ENCODE data around the gene TAX1BP1.
"Not testable (repeated sequence)": the region's sequence is repeated elsewhere in the genome, so short reads cannot be mapped to it uniquely, and the experiment has no call there.

TAX1BP1 gene

DNA sequence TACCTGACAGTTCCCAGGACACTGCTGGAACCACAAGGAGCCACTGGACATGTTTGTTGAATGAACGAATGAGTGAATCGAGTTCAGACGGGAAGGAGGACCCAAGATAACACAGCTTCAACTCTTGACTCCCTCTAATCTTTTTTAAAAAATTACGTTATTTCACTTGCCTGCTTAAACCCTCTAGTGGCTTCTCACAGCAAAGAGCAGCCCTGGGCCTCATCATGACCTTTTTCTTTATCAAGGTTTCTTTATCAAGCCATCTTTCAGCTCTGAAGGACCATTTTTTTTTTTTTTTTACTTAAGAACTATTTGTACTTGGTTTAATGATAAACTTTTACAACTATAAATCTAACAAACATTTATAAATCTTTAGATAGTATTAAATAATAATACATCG lies 110.6 kb downstream of the TAX1BP1 start:
- no peak for DNase-seq

DNA sequence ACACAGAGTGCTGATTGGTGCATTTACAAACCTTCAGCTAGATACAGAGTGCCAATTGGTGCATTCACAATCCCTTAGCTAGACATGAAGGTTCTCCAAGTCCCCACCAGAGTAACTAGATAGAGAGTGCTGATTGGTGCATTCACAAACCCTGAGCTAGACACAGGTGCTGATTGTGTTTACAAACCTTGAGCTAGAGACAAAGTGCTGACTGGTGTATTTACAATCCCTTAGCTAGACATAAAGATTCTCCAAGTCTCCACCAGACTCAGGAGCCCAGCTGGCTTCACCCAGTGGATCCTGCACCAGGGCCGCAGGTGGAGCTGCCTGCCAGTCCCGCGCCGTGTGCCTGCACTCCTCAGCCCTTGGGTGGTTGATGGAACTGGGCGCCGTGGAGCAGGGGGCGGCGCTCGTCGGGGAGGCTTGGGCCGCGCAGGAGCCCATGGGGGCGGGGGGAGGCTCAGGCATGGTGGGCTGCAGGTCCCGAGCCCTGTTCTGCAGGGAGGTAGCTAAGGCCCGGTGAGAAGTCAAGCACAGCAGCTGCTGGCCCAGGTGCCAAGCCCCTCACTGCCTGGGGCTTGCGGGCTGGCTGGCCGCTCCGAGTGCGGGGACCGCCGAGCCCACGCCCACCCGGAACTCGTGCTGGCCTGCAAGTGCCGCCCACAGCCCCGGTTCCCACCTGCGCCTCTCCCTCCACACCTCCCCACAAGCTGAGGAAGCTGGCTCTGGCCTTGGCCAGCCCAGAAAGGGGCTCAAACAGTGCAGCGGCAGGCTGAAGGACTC lies 116.9 kb downstream of the TAX1BP1 start:
- DNase-seq, result not testable (repeated sequence)

DNA sequence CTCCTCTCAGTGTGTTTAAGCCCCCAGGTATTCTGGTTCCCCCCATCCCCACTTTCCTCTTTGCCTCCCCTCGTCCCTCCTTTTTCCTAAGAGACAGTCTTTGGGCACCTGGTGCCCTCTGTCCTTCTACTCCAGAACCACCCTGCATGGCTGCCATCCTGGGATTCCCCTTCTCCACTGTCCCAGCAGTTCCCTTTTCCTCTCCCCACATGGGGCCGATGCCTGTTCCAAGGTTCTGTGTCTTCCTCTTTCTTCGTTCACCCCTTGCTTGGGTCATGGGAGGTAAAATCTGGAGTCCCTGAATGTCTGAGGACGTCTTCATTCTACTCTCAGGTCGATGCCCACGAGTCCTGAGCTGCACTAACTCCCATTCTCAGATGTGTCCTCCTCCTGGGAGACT lies 120.8 kb downstream of the TAX1BP1 start:
- DNase-seq, result no peak

DNA sequence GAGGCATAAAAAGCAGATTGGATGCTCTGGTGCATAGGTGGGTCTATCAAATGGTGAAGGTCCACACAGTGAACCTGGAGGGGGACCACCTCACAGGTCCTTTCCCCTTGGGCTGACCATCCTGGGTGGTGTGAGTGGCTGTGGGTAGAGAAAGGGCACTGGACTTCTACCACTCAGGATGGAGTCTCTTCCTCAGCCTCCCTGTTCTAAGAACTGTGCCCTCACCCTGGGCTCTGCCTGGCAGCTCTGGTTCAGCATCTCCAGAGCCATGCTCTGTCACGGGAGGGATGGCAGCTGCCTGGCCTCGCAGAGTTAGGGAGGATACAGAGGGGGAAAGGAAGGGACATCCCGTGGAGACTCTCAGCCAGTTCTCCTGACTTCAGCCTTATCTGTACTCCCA lies 121.8 kb downstream of the TAX1BP1 start:
- no peak for DNase-seq

DNA sequence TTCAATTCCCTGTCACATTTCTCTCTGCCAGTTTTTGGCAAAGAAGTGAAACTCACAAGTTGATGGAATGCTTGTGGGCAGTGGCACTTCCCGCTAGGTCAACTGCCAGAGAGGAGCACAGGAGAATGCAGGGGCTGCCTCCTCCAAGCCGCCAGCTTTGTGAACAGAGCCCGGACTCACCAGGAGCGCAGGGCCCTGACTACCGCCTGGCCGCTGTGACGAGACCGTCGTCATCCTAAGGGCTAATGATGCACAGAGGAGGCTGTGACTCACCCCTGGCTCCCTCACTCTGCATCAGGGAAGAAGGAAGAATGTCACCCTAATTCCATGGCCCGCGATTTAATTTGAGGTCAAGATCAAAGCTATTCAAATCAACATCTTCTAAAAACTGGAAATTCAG lies 123.9 kb downstream of the TAX1BP1 start:
- DNase-seq, result no peak

DNA sequence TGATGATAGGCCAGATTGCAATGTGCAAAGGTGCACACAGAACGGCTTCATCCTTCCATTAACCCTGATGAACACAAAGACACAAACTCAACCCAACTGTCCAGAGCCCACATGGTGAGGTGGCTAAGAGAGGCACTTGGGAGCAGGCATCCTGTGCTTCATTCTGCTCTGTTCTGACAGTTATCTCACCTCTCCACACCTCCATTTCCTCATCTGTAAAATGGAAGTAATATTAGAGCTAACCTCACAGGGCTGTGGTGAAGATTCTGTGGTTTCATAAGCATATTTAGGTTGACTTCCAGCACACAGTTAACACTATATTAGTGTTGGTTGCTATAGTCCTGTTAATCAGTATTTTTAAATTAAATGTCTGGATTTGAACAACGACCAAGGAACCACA lies 126.3 kb downstream of the TAX1BP1 start:
- DNase-seq, result no peak

DNA sequence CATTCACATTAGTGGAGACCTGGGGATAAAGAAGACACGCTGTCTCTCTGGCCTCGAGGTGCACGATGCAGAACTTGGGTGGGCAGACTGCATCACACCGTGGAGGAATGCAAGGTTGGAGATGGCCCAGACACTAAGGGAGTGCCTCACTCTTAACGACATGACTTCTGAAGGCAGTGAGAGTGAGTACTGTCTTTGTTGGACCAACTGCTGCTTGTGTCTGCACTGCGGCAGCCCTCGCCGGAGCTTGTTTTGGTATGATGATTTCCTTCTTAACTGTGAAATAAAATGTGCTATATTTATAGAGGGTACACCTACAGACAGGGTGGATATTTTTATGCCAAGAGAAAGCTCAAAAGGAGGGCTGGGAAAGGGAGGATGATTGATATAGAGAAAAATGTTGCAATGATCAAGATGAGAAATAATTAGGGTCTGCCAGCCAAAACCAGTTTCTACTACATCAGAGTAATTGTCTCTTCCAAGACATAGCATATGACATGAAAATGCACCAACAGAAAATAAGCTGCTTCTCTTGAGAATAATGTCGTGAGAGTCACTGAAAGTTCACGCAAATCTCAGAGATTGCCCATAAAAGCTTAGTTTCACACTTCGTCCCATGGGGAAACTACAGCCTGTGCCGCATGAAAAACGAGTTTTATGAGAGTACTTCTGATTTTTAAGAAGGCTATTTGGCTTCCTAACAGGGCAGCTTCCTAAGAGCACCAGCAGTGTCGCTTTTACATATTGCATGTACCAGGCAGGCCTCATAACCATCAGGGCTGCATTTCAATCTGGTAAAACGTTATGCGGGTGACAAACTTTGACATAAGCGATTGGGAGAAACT lies 127.1 kb downstream of the TAX1BP1 start:
- no peak for DNase-seq

DNA sequence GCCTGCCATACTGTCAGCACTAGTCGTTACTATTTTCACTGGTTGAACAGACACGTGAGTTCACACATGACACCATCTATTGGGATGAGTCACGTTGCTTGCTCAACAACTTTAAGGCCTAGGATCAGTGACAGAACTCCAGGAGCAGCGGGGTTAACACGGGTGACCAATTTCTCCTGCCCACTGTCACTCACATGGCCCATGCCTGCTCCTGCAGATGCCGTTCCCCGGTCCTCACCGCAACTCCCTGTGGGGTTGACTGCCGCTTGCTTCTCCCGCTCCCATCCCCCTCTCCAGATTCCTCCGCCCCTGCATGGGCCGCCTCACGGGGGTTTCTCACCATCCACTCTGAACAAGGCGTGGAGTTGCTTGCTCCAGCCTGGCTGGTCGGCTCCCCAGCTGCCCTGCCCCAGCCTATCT lies 128.2 kb downstream of the TAX1BP1 start:
- DNase-seq, result no peak

DNA sequence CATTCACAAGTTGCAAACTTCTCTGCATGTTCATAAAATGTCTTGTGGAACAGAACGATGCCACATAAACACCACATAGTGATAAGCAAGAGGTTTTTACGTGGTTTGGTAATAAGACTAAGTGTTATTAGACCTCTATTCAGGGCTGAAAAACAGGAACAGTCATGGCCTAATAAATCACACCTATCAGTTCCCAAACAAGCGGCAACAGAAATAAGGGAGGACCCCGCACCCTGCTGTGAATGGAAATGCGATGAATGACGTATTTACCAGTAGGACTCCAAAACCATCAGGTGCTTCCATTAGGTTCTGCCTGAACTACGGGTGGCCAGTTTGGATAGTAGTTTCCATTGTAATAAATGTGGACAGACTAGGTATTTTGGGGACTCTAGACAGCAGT lies 129.1 kb downstream of the TAX1BP1 start:
- DNase-seq, result no peak

DNA sequence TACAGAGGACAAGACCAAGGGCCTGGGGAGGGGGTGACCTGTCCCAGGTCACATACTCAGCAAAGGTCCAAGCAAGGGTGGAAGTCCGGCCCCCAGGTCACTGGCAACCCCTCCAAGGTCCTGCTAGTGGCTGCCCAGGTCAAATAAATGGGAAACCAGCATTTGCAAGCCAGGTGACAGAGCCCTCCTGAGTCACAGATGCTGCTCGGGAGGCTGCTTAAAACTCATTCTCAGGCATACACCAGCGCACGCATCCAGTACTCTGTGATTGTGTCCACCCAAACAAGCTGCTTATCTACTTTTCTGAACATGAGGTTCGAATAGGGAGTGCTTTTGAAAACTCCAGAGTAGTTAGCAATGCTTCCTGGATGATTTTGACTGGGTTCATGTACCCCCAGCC lies 130.6 kb downstream of the TAX1BP1 start:
- no peak for DNase-seq

DNA sequence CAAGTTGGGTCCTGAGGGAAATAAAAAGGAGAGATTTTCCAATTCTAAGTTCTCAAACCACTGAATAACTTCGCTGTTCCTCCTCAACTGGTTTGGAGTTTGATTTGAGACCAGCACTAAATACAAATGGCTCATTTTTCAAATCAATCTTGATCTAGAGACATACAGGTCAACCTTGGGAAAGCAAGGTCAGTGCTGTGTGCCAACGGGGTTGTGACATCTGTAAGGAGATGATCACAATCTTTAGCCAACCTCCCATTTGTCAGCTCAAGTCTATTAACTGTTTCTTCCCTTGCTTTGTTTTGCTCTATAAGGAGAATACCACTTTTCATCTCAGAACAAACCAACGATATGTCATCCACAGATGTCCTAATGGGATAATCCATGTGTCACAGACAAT lies 131.1 kb downstream of the TAX1BP1 start:
- no peak for DNase-seq

DNA sequence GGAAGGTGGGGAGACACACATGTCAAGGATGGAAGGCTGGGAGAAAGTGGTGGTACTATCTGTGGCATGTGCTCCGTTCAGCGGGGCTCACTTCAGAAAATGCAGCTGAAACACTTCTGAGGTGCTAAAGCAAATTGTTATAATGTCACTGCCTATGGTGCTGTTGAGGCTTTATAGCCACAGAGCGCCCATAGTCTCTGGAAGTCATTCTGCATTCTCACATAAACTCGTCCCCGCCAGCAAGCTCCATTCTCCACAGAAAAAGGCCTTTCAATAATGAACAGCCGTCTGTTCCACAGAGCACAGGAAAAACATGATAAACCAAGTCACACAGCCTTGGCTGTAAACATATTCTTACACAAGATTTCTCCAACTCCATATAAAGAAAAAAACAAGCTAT lies 131.9 kb downstream of the TAX1BP1 start:
- DNase-seq, result no peak

DNA sequence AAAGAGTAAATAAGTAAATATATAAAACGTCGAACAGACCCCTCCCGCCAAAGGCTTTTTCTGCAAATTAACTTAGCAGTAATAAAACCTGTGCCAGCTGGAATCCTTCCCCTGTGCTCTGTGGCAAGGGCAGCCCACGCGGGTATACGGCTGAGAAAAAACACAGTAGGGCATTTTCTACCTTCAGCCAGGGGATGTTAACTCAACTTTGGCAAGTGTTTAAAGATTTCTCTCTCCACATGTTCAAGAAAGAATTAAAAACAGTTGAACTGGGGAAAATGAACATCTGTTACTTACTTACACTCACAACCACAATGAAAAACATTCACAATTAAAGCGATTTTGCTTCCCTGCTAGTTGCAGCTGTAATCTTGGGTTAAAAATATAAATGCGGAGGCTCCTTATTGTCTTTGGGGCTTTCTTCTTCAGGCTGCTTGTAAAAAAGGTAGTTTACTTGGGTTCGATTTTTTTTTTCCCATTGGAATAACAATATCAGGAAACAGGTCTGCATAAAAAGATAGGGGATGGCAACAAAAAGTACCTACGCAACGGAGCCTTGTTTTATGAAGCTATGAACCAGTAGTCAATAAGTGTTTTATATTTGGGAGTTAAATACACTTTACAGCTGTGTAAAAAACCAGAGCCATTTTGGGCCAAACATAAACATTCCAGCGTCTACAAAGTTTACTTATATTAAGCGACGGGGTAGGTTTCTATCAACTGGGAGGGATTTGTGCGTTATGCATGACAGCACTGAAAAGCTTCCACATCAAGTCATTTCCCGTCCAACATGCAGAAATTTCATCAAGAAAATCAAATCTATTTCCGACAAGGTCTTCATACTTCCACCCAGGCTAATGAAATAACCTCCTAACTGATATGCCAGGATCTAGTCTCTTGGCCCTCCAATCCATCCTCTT lies 132.7 kb downstream of the TAX1BP1 start:
- DNase-seq, result no peak

DNA sequence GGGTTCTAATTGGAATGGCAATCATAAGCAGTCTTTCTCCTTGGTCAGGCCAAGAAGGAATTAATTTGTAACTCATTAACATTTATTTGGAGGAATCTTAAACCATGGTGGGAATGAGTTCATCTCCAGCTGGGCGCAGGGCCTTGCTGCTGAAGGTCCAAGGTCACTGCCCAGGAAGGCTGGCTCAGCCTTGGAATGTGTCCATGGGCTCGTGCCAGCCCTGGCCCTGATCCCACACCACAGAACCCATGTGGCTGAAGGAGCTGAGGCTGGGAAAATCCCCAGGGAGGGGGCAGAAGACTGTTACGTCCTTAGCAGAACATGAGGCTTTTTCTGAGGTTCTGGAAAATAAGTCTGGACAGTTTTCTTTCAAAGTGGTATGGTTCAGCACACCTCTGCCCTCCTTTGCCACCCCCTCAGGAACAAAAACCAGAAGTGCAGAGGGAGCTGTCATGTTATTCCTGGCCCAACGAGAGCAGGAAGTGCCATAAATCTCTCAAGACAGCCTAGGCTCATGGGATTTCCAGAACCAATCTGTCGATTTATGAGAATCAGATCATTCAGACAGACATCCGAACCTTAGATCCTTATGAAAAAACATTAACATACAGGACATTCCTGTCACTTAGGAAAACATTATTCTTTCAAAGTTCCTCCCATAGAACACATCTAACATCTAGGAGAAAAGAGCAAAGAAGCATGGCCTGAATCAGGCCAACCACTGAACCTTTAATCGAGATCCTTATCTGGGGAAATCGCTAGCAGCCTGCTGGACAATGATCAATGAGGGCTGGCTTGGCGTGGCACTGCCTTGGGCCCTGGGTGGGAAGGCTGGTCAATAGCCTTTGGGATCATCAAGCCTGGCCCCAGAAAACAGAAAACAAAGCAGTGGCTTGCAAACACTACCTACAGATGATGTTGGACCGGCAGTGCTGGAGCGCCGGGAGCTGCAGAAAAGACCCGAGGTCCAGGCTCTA lies 134.3 kb downstream of the TAX1BP1 start:
- DNase-seq, result no peak

DNA sequence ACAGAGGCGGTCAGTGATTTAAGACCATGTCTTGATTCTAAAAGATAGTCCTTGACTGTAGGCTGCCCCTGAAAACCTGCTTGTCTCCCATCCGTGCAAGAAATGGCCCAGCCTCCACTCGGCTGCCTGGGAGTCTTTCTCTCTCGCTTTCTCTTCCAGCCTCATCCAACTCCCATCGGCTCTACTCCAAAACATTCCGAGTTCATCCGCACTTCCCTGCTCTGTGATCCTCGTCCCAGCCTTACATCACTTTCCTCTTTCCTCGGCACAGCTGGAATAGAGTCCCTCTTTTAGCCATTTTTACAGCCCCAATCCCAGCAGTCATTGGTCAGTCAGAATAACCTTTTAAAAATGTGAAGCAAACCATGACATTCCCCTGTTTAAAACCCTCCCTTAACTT lies 135.1 kb downstream of the TAX1BP1 start:
- DNase-seq, result no peak

DNA sequence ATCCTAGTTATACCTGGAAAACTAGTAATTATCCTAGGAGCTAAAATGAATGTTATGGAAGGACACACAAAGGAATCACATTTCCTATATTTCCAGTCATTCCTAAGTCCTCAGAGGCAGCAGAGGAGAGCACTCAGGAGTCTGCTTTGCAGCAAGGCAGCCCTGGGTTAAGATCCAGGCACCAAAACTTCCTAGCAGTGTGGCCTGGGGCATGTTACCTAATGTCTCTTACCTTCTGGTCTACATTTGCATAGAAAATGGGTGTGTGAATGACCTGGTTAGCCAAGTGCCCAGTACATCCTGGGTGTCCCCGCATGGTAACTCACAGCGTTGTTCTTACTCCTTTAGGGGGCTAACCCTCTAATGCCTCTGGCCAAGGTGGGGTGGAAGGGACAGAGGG lies 135.9 kb downstream of the TAX1BP1 start:
- DNase-seq, result no peak

DNA sequence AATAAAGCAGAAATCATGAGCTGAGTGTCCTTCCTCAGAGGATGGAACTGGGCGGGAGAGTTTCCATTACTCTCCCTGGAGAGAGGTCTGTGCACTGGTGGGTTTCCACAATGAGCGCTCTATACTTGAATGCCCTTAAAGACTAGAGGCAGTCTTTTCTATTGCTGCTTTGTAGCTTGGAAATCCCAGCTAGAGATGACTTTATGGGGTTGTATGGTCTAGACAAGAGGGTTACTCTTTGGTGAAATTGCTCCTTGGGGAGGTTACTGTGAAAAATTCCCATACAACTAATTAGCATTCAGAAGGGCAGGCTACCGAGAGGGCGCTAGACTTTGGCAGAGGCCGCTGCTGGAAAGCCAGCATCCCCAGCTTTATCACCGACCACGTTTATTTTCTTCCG lies 136.8 kb downstream of the TAX1BP1 start:
- DNase-seq, result no peak
